H1 (cell line): ENCODE results near the gene DSTYK. TPM values are rescaled to one million over a fixed set of nuclear protein-coding genes. Genes with fewer than 3 reads are reported as not detected.

ENCODE experiments used
- CHD7 ChIP-seq: fragments of 300-600 bp; sonication (generic); IDR thresholded peaks from 2 replicates; pipeline ENCODE4 v1.7.1; 2012; ENCODE audit warnings: low read length, moderate library complexity, mild to moderate bottlenecking, inconsistent platforms; ENCODE audit not compliant: insufficient replicate concordance
- CREB1 ChIP-seq: IDR thresholded peaks from 2 replicates; pipeline ENCODE4 v1.6.1; 2012; ENCODE audit warnings: inconsistent platforms
- KDM4A ChIP-seq: IDR thresholded peaks from one replicate; pipeline ENCODE4 v1.7.1; 2012; ENCODE audit warnings: low read depth, mild to moderate bottlenecking, moderate library complexity, low read length, inconsistent platforms; ENCODE audit not compliant: severe bottlenecking
- PHF8 ChIP-seq: fragments of 200-600 bp; sonication (generic); conservative IDR thresholded peaks from 2 replicates; pipeline ENCODE4 v1.7.1; 2012; ENCODE audit warnings: low read depth, mild to moderate bottlenecking, inconsistent platforms, low read length, moderate library complexity
- POU5F1 ChIP-seq: IDR thresholded peaks from 2 replicates; pipeline ENCODE4 v1.6.1; 2011; ENCODE audit warnings: low read depth, mild to moderate bottlenecking, low read length, moderate library complexity
- SUZ12 ChIP-seq: fragments of 200-600 bp; sonication (generic); IDR thresholded peaks from 2 replicates; pipeline ENCODE4 v1.6.1; 2012; ENCODE audit warnings: mild to moderate bottlenecking, inconsistent platforms, low read length, moderate library complexity, mixed read lengths
- TAF1 ChIP-seq: IDR thresholded peaks from 2 replicates; pipeline ENCODE4 v1.6.1; 2011; ENCODE audit warnings: mild to moderate bottlenecking, low read depth, low read length
- polyA plus RNA-seq, 7 experiments: library from polyadenylated mRNA; depleted of rRNA in 3 of 7; stranded (reverse) in 5 of 7; unstranded in 2 of 7; fragments of >200 nt in 5 of 7; fragments of 200-250 nt in 2 of 7; gene quantifications; 1 replicate in 5 of 7; 2 replicates in 1 of 7; 4 replicates in 1 of 7; pipeline versions ENCODE4 v1.2.1 to v1.2.3, GENCODE V29; 2011 to 2013; ENCODE audit warnings: missing spikeins in 2 of 7, mixed read lengths in 2 of 7
- total RNA-seq: library from RNA; stranded (reverse); fragmentation: NEBNext Ultra II Directional; extraction: Animal tissue kit (Norgen Biotek cat#: 25700); gene quantifications from 2 replicates; pipeline ENCODE4 v1.2.1, GENCODE V29; 2021

Gene DSTYK
- total and polyA plus RNA-seq, 2 of the 8 experiments (the other 6 are each of a cell fraction or from before 2014, with no cell fraction given): 2.7 to 8.5 TPM

- TF ChIP-seq CHD7 (no peak), TAF1 (no peak), POU5F1 (no peak), CREB1 (no peak), SUZ12 (no peak), PHF8 (no peak), KDM4A (no peak)
Observed at GRCh38 chr1:205144046-205144720, 67.3 kb downstream of the DSTYK start (continued).
